Hepatocyte (in vitro differentiated cells): Measurements from ENCODE around the gene IRX5. TPM values are rescaled to one million over a fixed set of nuclear protein-coding genes. Genes with fewer than 3 reads are reported as not detected.

ENCODE experiments used
- DNase-seq: peaks from one replicate; pipeline ENCODE4 v3.0.0-alpha.2; 2016; ENCODE audit warnings: low spot score
- H2AFZ ChIP-seq: fragments of 200-600 bp; sonication (generic); 2 replicates; pipeline ENCODE4 v1.6.0; 2016; ENCODE audit warnings: antibody characterized with exemption, mild to moderate bottlenecking
- H3K27ac ChIP-seq: fragments of 200-600 bp; sonication (generic); 2 replicates; pipeline ENCODE4 v1.5.1; 2016; ENCODE audit warnings: mild to moderate bottlenecking
- H3K27me3 ChIP-seq: fragments of 200-600 bp; sonication (generic); 2 replicates; pipeline ENCODE4 v1.6.1; 2016
- H3K36me3 ChIP-seq: fragments of 200-600 bp; sonication (generic); replicated peaks from 2 replicates; pipeline ENCODE4 v1.5.1; 2016; ENCODE audit warnings: low read depth; ENCODE audit not compliant: insufficient read depth
- H3K4me1 ChIP-seq: fragments of 200-600 bp; sonication (generic); 2 replicates; pipeline ENCODE4 v1.5.1; 2016; ENCODE audit warnings: mild to moderate bottlenecking, moderate library complexity; ENCODE audit not compliant: insufficient read depth
- H3K4me2 ChIP-seq: fragments of 200-600 bp; sonication (generic); 2 replicates; pipeline ENCODE4 v1.6.0; 2016
- H3K4me3 ChIP-seq: fragments of 200-600 bp; sonication (generic); 2 replicates; pipeline ENCODE4 v1.5.1; 2016; ENCODE audit warnings: mild to moderate bottlenecking
- H3K79me2 ChIP-seq: fragments of 200-600 bp; sonication (generic); 2 replicates; pipeline ENCODE4 v1.6.0; 2017; ENCODE audit warnings: mild to moderate bottlenecking
- H3K9me2 ChIP-seq: fragments of 200-600 bp; sonication (generic); replicated peaks from 2 replicates; pipeline ENCODE4 v1.6.0; 2017; ENCODE audit warnings: mild to moderate bottlenecking; ENCODE audit not compliant: insufficient read depth
- H3K9me3 ChIP-seq: fragments of 200-600 bp; sonication (generic); 2 replicates; pipeline ENCODE4 v1.5.1; 2016; ENCODE audit warnings: low read depth, mild to moderate bottlenecking
- H4K20me1 ChIP-seq: fragments of 200-600 bp; sonication (generic); 2 replicates; pipeline ENCODE4 v1.6.0; 2016; ENCODE audit warnings: mild to moderate bottlenecking; ENCODE audit not compliant: insufficient read depth, poor library complexity, severe bottlenecking
- EZH2 ChIP-seq: fragments of 200-600 bp; sonication (generic); IDR thresholded peaks from 2 replicates; pipeline ENCODE4 v1.6.1; 2016; ENCODE audit warnings: antibody characterized with exemption, mild to moderate bottlenecking, borderline replicate concordance
- EZH2phosphoT487 ChIP-seq: fragments of 200-600 bp; sonication (generic); IDR thresholded peaks from one replicate; pipeline ENCODE4 v1.6.1; 2018; ENCODE audit warnings: antibody characterized with exemption, mild to moderate bottlenecking, low read depth, moderate library complexity; ENCODE audit not compliant: unreplicated experiment, severe bottlenecking
- WGBS: methylation state at CpG from one replicate; pipeline ENCODE4 v1.1.6; 2016; ENCODE audit warnings: low lambda C conversion rate; ENCODE audit errors: missing lambda C conversion rate; 5-methylcytosine and 5-hydroxymethylcytosine counted together
- polyA plus RNA-seq: library from polyadenylated mRNA; unstranded; fragments of >200 nt; fragmentation: Nextera tagmentation; extraction: Ambion mirVana; gene quantifications from 2 replicates; pipeline ENCODE4 v1.2.1, GENCODE V29; 2016
- total RNA-seq: library from RNA; depleted of rRNA; stranded (reverse); fragments of >200 nt; gene quantifications from 2 replicates; pipeline ENCODE4 v1.2.3, GENCODE V29; 2014
- TF ChIP-seq, protein P1 (sequence below): fragments of 200-600 bp; sonication (generic); IDR thresholded peaks from 2 replicates; pipeline ENCODE4 v1.5.1; 2016; ENCODE audit warnings: antibody characterized with exemption, mild to moderate bottlenecking; ENCODE audit not compliant: poor library complexity

Gene IRX5
- total and polyA plus RNA-seq, 2 experiments from 2014 or later, result 1.7 to 3.2 TPM

DNA sequence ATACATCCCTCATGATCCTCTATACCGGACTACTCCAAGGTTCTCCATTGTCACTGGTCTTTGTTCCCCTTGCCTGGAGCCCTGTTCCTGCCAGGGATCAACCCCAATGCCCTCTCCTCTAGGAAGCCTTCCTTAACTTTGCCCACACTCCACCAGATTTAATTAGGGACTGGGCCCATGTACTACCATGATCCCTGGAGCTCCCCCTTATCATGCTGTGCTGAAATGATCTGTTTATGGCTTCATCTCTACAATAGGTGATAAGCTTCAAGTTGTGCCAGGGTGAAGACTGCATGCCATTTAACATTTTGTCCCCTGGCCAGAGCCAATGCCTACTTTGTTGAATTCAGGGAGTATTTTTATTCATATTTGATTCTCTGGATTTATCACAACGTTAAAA is 17.9 kb upstream of the IRX5 start:
- TF ChIP-seq, protein P1, sequence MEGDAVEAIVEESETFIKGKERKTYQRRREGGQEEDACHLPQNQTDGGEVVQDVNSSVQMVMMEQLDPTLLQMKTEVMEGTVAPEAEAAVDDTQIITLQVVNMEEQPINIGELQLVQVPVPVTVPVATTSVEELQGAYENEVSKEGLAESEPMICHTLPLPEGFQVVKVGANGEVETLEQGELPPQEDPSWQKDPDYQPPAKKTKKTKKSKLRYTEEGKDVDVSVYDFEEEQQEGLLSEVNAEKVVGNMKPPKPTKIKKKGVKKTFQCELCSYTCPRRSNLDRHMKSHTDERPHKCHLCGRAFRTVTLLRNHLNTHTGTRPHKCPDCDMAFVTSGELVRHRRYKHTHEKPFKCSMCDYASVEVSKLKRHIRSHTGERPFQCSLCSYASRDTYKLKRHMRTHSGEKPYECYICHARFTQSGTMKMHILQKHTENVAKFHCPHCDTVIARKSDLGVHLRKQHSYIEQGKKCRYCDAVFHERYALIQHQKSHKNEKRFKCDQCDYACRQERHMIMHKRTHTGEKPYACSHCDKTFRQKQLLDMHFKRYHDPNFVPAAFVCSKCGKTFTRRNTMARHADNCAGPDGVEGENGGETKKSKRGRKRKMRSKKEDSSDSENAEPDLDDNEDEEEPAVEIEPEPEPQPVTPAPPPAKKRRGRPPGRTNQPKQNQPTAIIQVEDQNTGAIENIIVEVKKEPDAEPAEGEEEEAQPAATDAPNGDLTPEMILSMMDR, result no peak
- TF ChIP-seq EZH2 (no peak), EZH2phosphoT487 (no peak)
- no peak overlapping the region for H3K4me2 ChIP-seq

GRCh38 chr16:54921206-54921824 is 9.3 kb upstream of the IRX5 start:
- Histone ChIP-seq H4K20me1 (no peaks in the 10 kb centered on the region), H2AFZ (no peak overlapping the region), H3K4me2 (no peak overlapping the region), H3K36me3 (no peaks in the 10 kb centered on the region), H3K9me2 (no peaks in the 10 kb centered on the region), H3K27ac (no peak overlapping the region), H3K4me3 (no peak overlapping the region), H3K9me3 (no peaks in the 10 kb centered on the region), H3K4me1 (no peaks in the 10 kb centered on the region), H3K27me3 (peaks cover 5% of the 10 kb centered on the region), H3K79me2 (peaks cover 31% of the 10 kb centered on the region)
- DNase-seq, result no peak
- TF ChIP-seq EZH2phosphoT487, result no peak
- TF ChIP-seq, protein P1, result no peak
- TF ChIP-seq EZH2, result no peak
- 88% methylated on average over 3 of the region's 3 CpGs for WGBS

More for the DNA sequence above, 17.9 kb upstream of the IRX5 start:
- no peak for DNase-seq
- Histone ChIP-seq H3K36me3 (no peaks in the 10 kb centered on the region), H3K4me3 (no peak overlapping the region), H2AFZ (no peak overlapping the region), H3K27ac (no peak overlapping the region), H3K4me1 (no peaks in the 10 kb centered on the region), H3K9me2 (no peaks in the 10 kb centered on the region), H3K79me2 (no peaks in the 10 kb centered on the region), H3K27me3 (no peaks in the 10 kb centered on the region), H3K9me3 (no peaks in the 10 kb centered on the region), H4K20me1 (no peaks in the 10 kb centered on the region)
- WGBS, result 93% methylated on average over 2 of the region's 2 CpGs

DNA sequence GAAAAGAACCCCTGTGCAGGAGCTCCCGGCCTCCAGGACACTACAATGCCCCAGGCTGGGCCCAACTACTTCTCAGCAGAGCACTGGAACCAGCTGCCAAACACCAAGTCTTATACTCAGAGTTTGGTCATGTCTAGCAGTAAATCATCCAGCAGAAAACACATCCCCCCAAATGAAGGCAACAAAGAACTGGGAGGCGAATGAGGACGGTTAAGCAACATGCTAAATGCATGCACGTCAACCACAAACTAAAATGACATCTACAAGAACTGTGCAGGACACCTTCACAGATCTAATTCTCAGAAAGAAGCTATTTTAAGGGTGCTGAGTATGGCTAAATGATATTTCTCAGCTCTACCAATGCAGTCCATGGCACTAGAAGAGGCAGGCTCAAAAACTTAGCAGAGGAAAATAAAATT is 7.6 kb upstream of the IRX5 start:
- TF ChIP-seq, protein P1, result no peak
- TF ChIP-seq EZH2phosphoT487 (no peak), EZH2 (no peak)
- Histone ChIP-seq H3K27ac (no peak overlapping the region), H3K4me2 (no peak overlapping the region), H3K9me3 (no peaks in the 10 kb centered on the region), H3K36me3 (no peaks in the 10 kb centered on the region), H3K9me2 (no peaks in the 10 kb centered on the region), H4K20me1 (no peaks in the 10 kb centered on the region), H3K4me1 (peaks cover 11% of the 10 kb centered on the region), H3K4me3 (no peak overlapping the region), H3K27me3 (peaks cover 12% of the 10 kb centered on the region), H2AFZ (no peak overlapping the region), H3K79me2 (peaks cover 41% of the 10 kb centered on the region)
- 77% methylated on average over 4 of the region's 4 CpGs for WGBS
- DNase-seq, result no peak
